ENCODE data around the gene PKP4.

DNA sequence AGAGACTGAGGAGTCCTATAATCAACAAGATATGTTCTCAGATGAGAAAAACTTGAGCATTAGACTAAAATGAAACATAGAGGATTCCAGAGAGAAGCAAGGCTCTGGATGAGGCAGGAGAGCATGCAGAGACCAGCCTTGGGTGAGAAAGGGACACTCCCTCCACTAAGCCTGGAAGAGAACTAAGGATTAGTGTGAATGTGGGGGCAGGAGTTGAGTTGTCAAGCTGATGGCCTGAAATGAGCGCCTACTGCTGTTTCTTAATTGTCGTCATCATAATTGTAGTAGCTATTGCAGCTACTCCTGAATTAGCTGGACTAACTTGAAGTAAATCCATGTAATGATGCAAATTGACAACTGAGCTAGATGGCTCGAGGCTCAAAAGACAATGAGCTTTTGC is 114.1 kb downstream of the PKP4 start:
- TF ChIP-seq, protein P1, sequence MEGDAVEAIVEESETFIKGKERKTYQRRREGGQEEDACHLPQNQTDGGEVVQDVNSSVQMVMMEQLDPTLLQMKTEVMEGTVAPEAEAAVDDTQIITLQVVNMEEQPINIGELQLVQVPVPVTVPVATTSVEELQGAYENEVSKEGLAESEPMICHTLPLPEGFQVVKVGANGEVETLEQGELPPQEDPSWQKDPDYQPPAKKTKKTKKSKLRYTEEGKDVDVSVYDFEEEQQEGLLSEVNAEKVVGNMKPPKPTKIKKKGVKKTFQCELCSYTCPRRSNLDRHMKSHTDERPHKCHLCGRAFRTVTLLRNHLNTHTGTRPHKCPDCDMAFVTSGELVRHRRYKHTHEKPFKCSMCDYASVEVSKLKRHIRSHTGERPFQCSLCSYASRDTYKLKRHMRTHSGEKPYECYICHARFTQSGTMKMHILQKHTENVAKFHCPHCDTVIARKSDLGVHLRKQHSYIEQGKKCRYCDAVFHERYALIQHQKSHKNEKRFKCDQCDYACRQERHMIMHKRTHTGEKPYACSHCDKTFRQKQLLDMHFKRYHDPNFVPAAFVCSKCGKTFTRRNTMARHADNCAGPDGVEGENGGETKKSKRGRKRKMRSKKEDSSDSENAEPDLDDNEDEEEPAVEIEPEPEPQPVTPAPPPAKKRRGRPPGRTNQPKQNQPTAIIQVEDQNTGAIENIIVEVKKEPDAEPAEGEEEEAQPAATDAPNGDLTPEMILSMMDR (conservative IDR thresholded peaks at IDR 0.05), result no peak
- TF ChIP-seq ZFX (IDR thresholded peaks at IDR 0.05), result no peak
